DMS114 treated with DMSO at 0.1 percent for 48 hours (cell line): ENCODE measurements around the gene SPOCK3.

Experiments
- DNase-seq: peaks from one replicate; lab custom pipeline; 2025; ENCODE audit not compliant: unreplicated experiment; lab: John Stamatoyannopoulos, UW

SPOCK3 gene

GRCh38 chr4:166687828-166688227 is 546.5 kb downstream of the SPOCK3 start:
- DNase-seq, result no peak
